Transverse colon (tissue), 4 donors: ENCODE results near the gene KRT72. TPM values are rescaled to one million over a fixed set of nuclear protein-coding genes. Genes with fewer than 3 reads are reported as not detected.

ENCODE experiments used
- DNase-seq: peaks from one replicate; pipeline ENCODE4 v3.0.0-alpha.2; 2019
- H3K27ac ChIP-seq, 4 donors: fragments of 200-600 bp; sonication (generic); 2 replicates each; pipeline ENCODE4 v1.5.1; 2016 to 2018; ENCODE audit warnings: inconsistent platforms in 4 of 4
- H3K27me3 ChIP-seq: fragments of 200-600 bp; sonication (generic); 2 replicates; pipeline ENCODE4 v1.5.1; 2017; ENCODE audit warnings: inconsistent platforms
- H3K36me3 ChIP-seq, 4 donors: fragments of 200-600 bp; sonication (generic); 2 replicates each; pipeline ENCODE4 v1.5.1; 2017 to 2019; ENCODE audit warnings: inconsistent platforms in 4 of 4
- H3K4me1 ChIP-seq, 4 donors: fragments of 200-600 bp; sonication (generic); 2 replicates each; pipeline ENCODE4 v1.5.1; 2017 to 2020; ENCODE audit warnings: inconsistent platforms in 4 of 4
- H3K4me3 ChIP-seq, 4 donors: fragments of 200-600 bp; sonication (generic); 1 replicate in 1 of 4; 2 replicates in 3 of 4; pipeline versions ENCODE4 v1.5.1 to v1.6.1; 2017 to 2019; ENCODE audit warnings: inconsistent platforms in 4 of 4
- H3K9me3 ChIP-seq, 2 donors: fragments of 200-600 bp; sonication (generic); 2 replicates each; pipeline ENCODE4 v1.5.1; 2017 to 2019; ENCODE audit warnings: inconsistent platforms in 2 of 2
- CTCF ChIP-seq, 5 experiments: fragments of 200-600 bp in 3 of 5; fragments of 450-650 bp in 2 of 5; sonication (generic) in 3 of 5; IDR thresholded peaks; 1 replicate in 2 of 5; 2 replicates in 3 of 5; pipeline ENCODE4 v1.5.1; 2016 to 2017; ENCODE audit warnings: antibody characterized with exemption in 5 of 5, inconsistent platforms in 3 of 5, mild to moderate bottlenecking in 2 of 5, moderate library complexity in 1 of 5
- EP300 ChIP-seq: sonication (generic); formaldehyde crosslinking; IDR thresholded peaks from one replicate; pipeline ENCODE4 v1.6.1; 2017; ENCODE audit warnings: antibody characterized with exemption, low read depth
- POLR2A ChIP-seq: fragments of 450-650 bp; IDR thresholded peaks from one replicate; pipeline ENCODE4 v1.6.1; 2016; ENCODE audit warnings: antibody characterized with exemption, mild to moderate bottlenecking, moderate library complexity
- POLR2AphosphoS5 ChIP-seq, 3 donors: sonication (generic); formaldehyde crosslinking; IDR thresholded peaks; one replicate each; pipeline ENCODE4 v1.6.1; 2016; ENCODE audit warnings: antibody characterized with exemption in 3 of 3
- WGBS, 2 donors: methylation state at CpG; one replicate each; pipeline ENCODE4 v1.1.5; 2018; ENCODE audit warnings: low coverage in 1 of 2; 5-methylcytosine and 5-hydroxymethylcytosine counted together
- in situ Hi-C, 4 donors: fragments of 200-750 bp; cut with MboI; loops; one replicate each; pipeline versions ENCODE4 v1.15.0 to v1.15.1; 2017; ENCODE audit warnings: low sequenced_read_pairs in 3 of 4, low pct_ligation_motif_present in 1 of 4, low pct_unique_long_range_greater_than_20kb in 1 of 4
- intact Hi-C: fragments of 100-400 bp; cut with DNase I; formaldehyde crosslinking; loops from one replicate; pipeline ENCODE4 v1.15.1; 2023; ENCODE audit warnings: low total_unique reads
- total RNA-seq, 4 donors: library from RNA; depleted of rRNA; stranded (reverse); fragments of >200 nt; gene quantifications; one replicate each; pipeline ENCODE4 v1.1.0, GENCODE V29; 2016

Gene KRT72
- total RNA-seq, 4 donors from 2014 or later, result not detected

DNA sequence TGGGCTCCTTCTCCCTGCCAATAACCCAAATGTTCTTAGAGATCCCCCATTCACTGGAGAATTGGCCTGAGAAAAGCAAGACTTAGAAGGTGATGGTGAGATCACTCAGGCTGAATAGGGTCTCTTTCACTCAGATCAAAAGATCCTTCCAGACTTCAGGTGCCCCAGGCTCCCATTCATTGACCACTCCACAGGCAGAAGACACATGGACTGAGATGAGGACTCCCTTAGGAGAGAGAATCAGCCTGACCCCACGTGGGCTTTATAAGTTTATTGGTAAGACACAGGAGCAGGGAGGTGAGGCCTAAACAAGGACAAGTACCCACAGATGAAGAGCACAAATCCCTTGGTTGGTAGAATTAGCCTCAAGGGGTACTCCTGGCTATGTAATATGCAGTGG lies 6.1 kb upstream of the KRT72 start:
- intact Hi-C loops, result no loop called here
- peaks cover 36% of the 10 kb centered on the region for H3K27me3 ChIP-seq

GRCh38 chr12:52606581-52607218 lies 5.4 kb upstream of the KRT72 start:
- H3K27me3 ChIP-seq, result peaks cover 41% of the 10 kb centered on the region
- in situ Hi-C loops (no loop called here), intact Hi-C loops (no loop called here)
- no peak overlapping the region for H3K27ac ChIP-seq
- WGBS, 2 donors, result 60 to 78% methylated on average over 1 to 7 of the region's 7 CpGs
- H3K4me3 ChIP-seq, result no peak overlapping the region
- no peaks in the 10 kb centered on the region for H3K9me3 ChIP-seq
- TF ChIP-seq POLR2AphosphoS5 (IDR thresholded peaks at IDR 0.05) (no peak), EP300 (no peak), CTCF (IDR thresholded peaks at IDR 0.05) (no peak), POLR2A (no peak)
- H3K36me3 ChIP-seq, result no peaks in the 10 kb centered on the region
- no peak for DNase-seq
- no peaks in the 10 kb centered on the region for H3K4me1 ChIP-seq

More for the DNA sequence above, 6.1 kb upstream of the KRT72 start:
- no peaks in the 10 kb centered on the region for H3K4me1 ChIP-seq
- 40% methylated on average over 1 of the region's 1 CpG; no CpG with 5 or more reads in 1 of the 2 donors for WGBS, 2 donors
- no peak for DNase-seq
- no peak for TF ChIP-seq POLR2AphosphoS5 (IDR thresholded peaks at IDR 0.05)
- TF ChIP-seq CTCF (IDR thresholded peaks at IDR 0.05), result no peak
- no peak for TF ChIP-seq EP300
- no peak for TF ChIP-seq POLR2A
- in situ Hi-C loops, result no loop called here
- H3K9me3 ChIP-seq, result no peaks in the 10 kb centered on the region
- no peaks in the 10 kb centered on the region for H3K36me3 ChIP-seq
- no peak overlapping the region for H3K4me3 ChIP-seq
- H3K27ac ChIP-seq, result no peak overlapping the region

DNA sequence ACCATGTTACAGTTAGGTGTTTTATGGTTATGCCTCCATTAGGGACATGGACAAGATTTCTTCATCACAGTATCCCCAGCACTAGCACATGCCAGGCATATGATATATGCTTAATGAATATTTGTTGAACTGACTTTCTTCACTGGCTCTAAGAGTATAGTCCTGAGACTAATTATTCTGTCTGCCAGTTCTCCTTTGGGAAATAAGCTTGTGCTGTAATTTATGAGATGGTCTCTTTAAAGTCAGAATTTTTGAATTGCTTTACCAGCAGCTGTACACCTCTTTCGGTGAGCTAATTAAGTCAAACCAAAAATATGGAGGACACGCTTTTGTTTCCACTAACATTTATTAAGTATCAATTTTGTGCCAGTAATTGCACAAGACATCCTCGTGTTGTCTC lies 4.8 kb upstream of the KRT72 start:
- no peaks in the 10 kb centered on the region for H3K9me3 ChIP-seq
- intact Hi-C loops (no loop called here), in situ Hi-C loops (no loop called here)
- no peak overlapping the region for H3K4me3 ChIP-seq
- WGBS, 2 donors, result 54 to 64% methylated on average over 3 of the region's 3 CpGs
- H3K4me1 ChIP-seq, result no peaks in the 10 kb centered on the region
- peaks cover 44% of the 10 kb centered on the region for H3K27me3 ChIP-seq
- no peaks in the 10 kb centered on the region for H3K36me3 ChIP-seq
- no peak overlapping the region for H3K27ac ChIP-seq
- no peak for DNase-seq
- TF ChIP-seq POLR2A (no peak), CTCF (IDR thresholded peaks at IDR 0.05) (no peak), EP300 (no peak), POLR2AphosphoS5 (IDR thresholded peaks at IDR 0.05) (no peak)

- H3K27me3 ChIP-seq, result peaks cover 46% of the 10 kb centered on the region
- in situ Hi-C loops (no loop called here), intact Hi-C loops (no loop called here)
- 60 to 95% methylated on average over 1 of the region's 1 CpG for WGBS, 2 donors
- H3K4me3 ChIP-seq, result no peak overlapping the region
- DNase-seq, result no peak
- TF ChIP-seq EP300, result no peak
- TF ChIP-seq POLR2AphosphoS5 (IDR thresholded peaks at IDR 0.05), result no peak
- TF ChIP-seq CTCF (IDR thresholded peaks at IDR 0.05), result no peak
- TF ChIP-seq POLR2A, result no peak
- no peak overlapping the region for H3K27ac ChIP-seq
- H3K36me3 ChIP-seq, result no peaks in the 10 kb centered on the region
- no peaks in the 10 kb centered on the region for H3K4me1 ChIP-seq
- no peaks in the 10 kb centered on the region for H3K9me3 ChIP-seq
These were observed 4.3 kb upstream of the KRT72 start for GRCh38 chr12:52605542-52605941.
